Gastroesophageal sphincter (tissue), 4 donors: Measurements from ENCODE around the gene DLGAP5. TPM values are rescaled to one million over a fixed set of nuclear protein-coding genes. Genes with fewer than 3 reads are reported as not detected.

Experiments
- ATAC-seq: fragments of 150-250 bp; one replicate; pipeline ENCODE4 v1.9.1; 2016; ENCODE audit warnings: mild to moderate bottlenecking, moderate library complexity
- H3K27ac ChIP-seq, 4 donors: fragments of 200-600 bp; sonication (generic) in 3 of 4; 1 replicate in 3 of 4; 2 replicates in 1 of 4; pipeline ENCODE4 v1.5.1; 2016 to 2019
- H3K27me3 ChIP-seq: fragments of 200-600 bp; sonication (generic); one replicate; pipeline ENCODE4 v1.5.1; 2019
- H3K36me3 ChIP-seq, 2 donors: fragments of 200-600 bp; sonication (generic); one replicate each; pipeline ENCODE4 v1.5.1; 2019; ENCODE audit warnings: control low read depth in 1 of 2
- H3K4me1 ChIP-seq, 3 donors: fragments of 200-600 bp; sonication (generic); 1 replicate in 2 of 3; 2 replicates in 1 of 3; pipeline ENCODE4 v1.5.1; 2016 to 2019; ENCODE audit warnings: control low read depth in 2 of 3
- H3K4me3 ChIP-seq, 2 donors: fragments of 200-600 bp; sonication (generic); one replicate each; pipeline ENCODE4 v1.5.1; 2019; ENCODE audit warnings: mild to moderate bottlenecking in 1 of 2, moderate library complexity in 1 of 2
- H3K9me3 ChIP-seq, 3 donors: fragments of 200-600 bp; sonication (generic); one replicate each; pipeline ENCODE4 v1.5.1; 2017 to 2019; ENCODE audit warnings: control low read depth in 2 of 3
- EP300 ChIP-seq: sonication (generic); formaldehyde crosslinking; IDR thresholded peaks from one replicate; pipeline ENCODE4 v1.6.1; 2017; ENCODE audit warnings: antibody characterized with exemption, mild to moderate bottlenecking
- POLR2A ChIP-seq, 2 donors: fragments of 450-650 bp; IDR thresholded peaks; one replicate each; pipeline ENCODE4 v1.6.1; 2017; ENCODE audit warnings: antibody characterized with exemption in 2 of 2, mild to moderate bottlenecking in 2 of 2, moderate library complexity in 1 of 2
- POLR2AphosphoS5 ChIP-seq: sonication (generic); formaldehyde crosslinking; IDR thresholded peaks from one replicate; pipeline ENCODE4 v1.6.1; 2017; ENCODE audit warnings: antibody characterized with exemption
- WGBS, 2 donors: methylation state at CpG; one replicate each; pipeline ENCODE4 v1.1.5; 2018; ENCODE audit warnings: low coverage in 1 of 2; 5-methylcytosine and 5-hydroxymethylcytosine counted together
- total RNA-seq, 4 donors: library from RNA; depleted of rRNA; stranded (reverse); fragments of >200 nt; gene quantifications; one replicate each; pipeline ENCODE4 v1.1.0, GENCODE V29; 2016
- TF ChIP-seq, protein P1 (sequence below), 4 experiments: fragments of 200-600 bp in 2 of 4; fragments of 450-650 bp in 2 of 4; sonication (generic) in 1 of 4; IDR thresholded peaks; one replicate each; pipeline ENCODE4 v1.5.1; 2017 to 2019; ENCODE audit warnings: antibody characterized with exemption in 4 of 4, mild to moderate bottlenecking in 2 of 4, moderate library complexity in 2 of 4

Gene DLGAP5
- total RNA-seq, 4 donors from 2014 or later, result 0.23 to 1.2 TPM; not detected in 2

- Histone ChIP-seq H3K4me1 (peaks cover 0 to 7% (median 4%) of the 10 kb centered on the region in 3 donors), H3K4me3 (no peak overlapping the region), H3K36me3 (no peaks in the 10 kb centered on the region), H3K9me3 (no peaks in the 10 kb centered on the region), H3K27ac (no peak overlapping the region), H3K27me3 (no peaks in the 10 kb centered on the region)
- 35 to 51% methylated on average over 4 of the region's 4 CpGs for WGBS, 2 donors
- TF ChIP-seq EP300, result no peak
- TF ChIP-seq POLR2A (IDR thresholded peaks at IDR 0.05), result no peak
- no peak for TF ChIP-seq POLR2AphosphoS5
- TF ChIP-seq, protein P1, sequence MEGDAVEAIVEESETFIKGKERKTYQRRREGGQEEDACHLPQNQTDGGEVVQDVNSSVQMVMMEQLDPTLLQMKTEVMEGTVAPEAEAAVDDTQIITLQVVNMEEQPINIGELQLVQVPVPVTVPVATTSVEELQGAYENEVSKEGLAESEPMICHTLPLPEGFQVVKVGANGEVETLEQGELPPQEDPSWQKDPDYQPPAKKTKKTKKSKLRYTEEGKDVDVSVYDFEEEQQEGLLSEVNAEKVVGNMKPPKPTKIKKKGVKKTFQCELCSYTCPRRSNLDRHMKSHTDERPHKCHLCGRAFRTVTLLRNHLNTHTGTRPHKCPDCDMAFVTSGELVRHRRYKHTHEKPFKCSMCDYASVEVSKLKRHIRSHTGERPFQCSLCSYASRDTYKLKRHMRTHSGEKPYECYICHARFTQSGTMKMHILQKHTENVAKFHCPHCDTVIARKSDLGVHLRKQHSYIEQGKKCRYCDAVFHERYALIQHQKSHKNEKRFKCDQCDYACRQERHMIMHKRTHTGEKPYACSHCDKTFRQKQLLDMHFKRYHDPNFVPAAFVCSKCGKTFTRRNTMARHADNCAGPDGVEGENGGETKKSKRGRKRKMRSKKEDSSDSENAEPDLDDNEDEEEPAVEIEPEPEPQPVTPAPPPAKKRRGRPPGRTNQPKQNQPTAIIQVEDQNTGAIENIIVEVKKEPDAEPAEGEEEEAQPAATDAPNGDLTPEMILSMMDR (IDR thresholded peaks at IDR 0.05), result no peak
- ATAC-seq, result no peak
These were observed 2.6 kb downstream of the DLGAP5 start for GRCh38 chr14:55188686-55189295.

- no peak for TF ChIP-seq POLR2A (IDR thresholded peaks at IDR 0.05)
- no peak for TF ChIP-seq EP300
- TF ChIP-seq, protein P1 (IDR thresholded peaks at IDR 0.05), result no peak
- no peak for TF ChIP-seq POLR2AphosphoS5
- no peaks in the 10 kb centered on the region for H3K4me1 ChIP-seq
- WGBS, 2 donors, result 69 to 91% methylated on average over 1 of the region's 4 CpGs
- no peak overlapping the region for H3K4me3 ChIP-seq
- no peaks in the 10 kb centered on the region for H3K9me3 ChIP-seq
- no peak overlapping the region for H3K27ac ChIP-seq
- no peaks in the 10 kb centered on the region for H3K36me3 ChIP-seq
- H3K27me3 ChIP-seq, result no peaks in the 10 kb centered on the region
- no peak for ATAC-seq
These were observed 11.0 kb downstream of the DLGAP5 start for GRCh38 chr14:55180434-55180833.

DNA sequence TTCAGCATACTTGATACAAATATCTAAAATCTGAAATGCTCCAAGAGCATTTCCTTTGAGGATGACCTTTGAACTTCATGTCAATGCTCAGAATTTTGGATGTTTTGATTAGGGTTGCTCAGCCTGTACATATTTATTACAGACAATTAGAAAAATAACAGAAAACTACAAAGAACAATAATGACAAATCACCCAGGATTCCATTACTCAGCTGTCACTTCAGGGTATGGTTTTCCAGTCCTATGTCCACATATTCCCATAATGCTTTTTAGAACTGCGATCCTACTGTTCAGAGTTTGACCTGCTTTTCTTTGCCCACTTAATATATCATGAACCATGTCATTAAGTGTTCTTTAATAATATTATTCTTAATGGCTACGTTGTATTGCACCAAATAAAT lies 11.4 kb downstream of the DLGAP5 start:
- 48 to 82% methylated on average over 2 of the region's 2 CpGs for WGBS, 2 donors
- H3K36me3 ChIP-seq, result no peaks in the 10 kb centered on the region
- H3K27me3 ChIP-seq, result no peaks in the 10 kb centered on the region
- no peaks in the 10 kb centered on the region for H3K4me1 ChIP-seq
- no peak for ATAC-seq
- TF ChIP-seq EP300 (no peak), POLR2A (IDR thresholded peaks at IDR 0.05) (no peak), POLR2AphosphoS5 (no peak)
- TF ChIP-seq, protein P1 (IDR thresholded peaks at IDR 0.05), result no peak
- H3K9me3 ChIP-seq, result no peaks in the 10 kb centered on the region
- H3K4me3 ChIP-seq, result no peak overlapping the region
- no peak overlapping the region for H3K27ac ChIP-seq

DNA sequence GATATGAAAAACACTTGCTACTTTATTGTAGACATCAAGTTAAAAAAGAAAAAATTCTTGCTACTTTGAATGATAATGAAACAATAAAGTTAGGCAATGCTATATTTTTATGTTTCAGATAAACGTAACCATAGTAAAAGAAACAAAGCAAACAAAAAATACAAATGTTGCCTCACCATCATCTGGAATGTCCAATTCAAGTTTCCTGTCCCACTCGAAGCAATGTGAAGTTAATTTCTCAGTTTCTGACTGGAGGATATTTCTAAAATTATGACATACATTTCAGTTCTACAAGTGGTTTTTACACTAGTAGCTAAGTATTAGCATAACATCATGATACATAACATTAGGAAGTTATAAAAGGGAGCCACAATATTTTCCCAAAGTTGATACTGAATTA lies 20.9 kb downstream of the DLGAP5 start:
- ATAC-seq, result no peak
- no peaks in the 10 kb centered on the region for H3K27me3 ChIP-seq
- no peaks in the 10 kb centered on the region for H3K36me3 ChIP-seq
- H3K4me3 ChIP-seq, result no peak overlapping the region
- no peaks in the 10 kb centered on the region for H3K4me1 ChIP-seq
- H3K27ac ChIP-seq, result no peak overlapping the region
- TF ChIP-seq EP300 (no peak), POLR2AphosphoS5 (no peak), POLR2A (IDR thresholded peaks at IDR 0.05) (no peak)
- TF ChIP-seq, protein P1 (IDR thresholded peaks at IDR 0.05), result no peak
- no peaks in the 10 kb centered on the region for H3K9me3 ChIP-seq
- 60 to 76% methylated on average over 2 of the region's 2 CpGs for WGBS, 2 donors

GRCh38 chr14:55160989-55161388 lies 30.4 kb downstream of the DLGAP5 start:
- Histone ChIP-seq H3K36me3 (no peaks in the 10 kb centered on the region), H3K27ac (no peak overlapping the region), H3K4me1 (no peaks in the 10 kb centered on the region), H3K9me3 (no peaks in the 10 kb centered on the region), H3K4me3 (no peak overlapping the region), H3K27me3 (no peaks in the 10 kb centered on the region)
- no peak for TF ChIP-seq POLR2AphosphoS5
- no peak for TF ChIP-seq EP300
- TF ChIP-seq, protein P1 (IDR thresholded peaks at IDR 0.05), result peak; percentile 49 to 72 (median 70)
- no peak for TF ChIP-seq POLR2A (IDR thresholded peaks at IDR 0.05)
- no peak for ATAC-seq
